WTC11 (cell line): Measurements from ENCODE around the gene IFFO2.

ENCODE experiments used
- CTCF ChIP-seq: fragments of 200-600 bp; IDR thresholded peaks from 2 replicates; pipeline ENCODE4 v1.8.0; 2022; ENCODE audit warnings: antibody characterized with exemption
- ESRRA ChIP-seq: sonication (generic); formaldehyde crosslinking; IDR thresholded peaks from 2 replicates; pipeline ENCODE4 v1.8.1; 2022; ENCODE audit warnings: mild to moderate bottlenecking, missing genetic modification reagents, borderline replicate concordance
- ZNF532 ChIP-seq: fragments of 250-450 bp; sonication (Bioruptor Pico); IDR thresholded peaks from 2 replicates; pipeline ENCODE4 v1.9.0; 2021; ENCODE audit warnings: mild to moderate bottlenecking, borderline replicate concordance
- ZSCAN18 ChIP-seq: fragments of 250-450 bp; sonication (Bioruptor Pico); IDR thresholded peaks from 2 replicates; pipeline ENCODE4 v2.1.2; 2022; ENCODE audit warnings: mild to moderate bottlenecking, moderate library complexity

- TF ChIP-seq ESRRA (CRISPR knock-in tag) (no peak), ZSCAN18 (CRISPR knock-in tag) (no peak), CTCF (no peak), ZNF532 (no peak)
Observed at GRCh38 chr1:18970762-18971161, 14.3 kb upstream of the IFFO2 start.
